ENCODE measurements around the gene PPP1R13L.

PPP1R13L gene

GRCh38 chr19:45407091-45407375, 2.2 kb upstream of the PPP1R13L start:
- no peak for DNase-seq (ENCODE audit: low read depth in 3 of 3)

DNA sequence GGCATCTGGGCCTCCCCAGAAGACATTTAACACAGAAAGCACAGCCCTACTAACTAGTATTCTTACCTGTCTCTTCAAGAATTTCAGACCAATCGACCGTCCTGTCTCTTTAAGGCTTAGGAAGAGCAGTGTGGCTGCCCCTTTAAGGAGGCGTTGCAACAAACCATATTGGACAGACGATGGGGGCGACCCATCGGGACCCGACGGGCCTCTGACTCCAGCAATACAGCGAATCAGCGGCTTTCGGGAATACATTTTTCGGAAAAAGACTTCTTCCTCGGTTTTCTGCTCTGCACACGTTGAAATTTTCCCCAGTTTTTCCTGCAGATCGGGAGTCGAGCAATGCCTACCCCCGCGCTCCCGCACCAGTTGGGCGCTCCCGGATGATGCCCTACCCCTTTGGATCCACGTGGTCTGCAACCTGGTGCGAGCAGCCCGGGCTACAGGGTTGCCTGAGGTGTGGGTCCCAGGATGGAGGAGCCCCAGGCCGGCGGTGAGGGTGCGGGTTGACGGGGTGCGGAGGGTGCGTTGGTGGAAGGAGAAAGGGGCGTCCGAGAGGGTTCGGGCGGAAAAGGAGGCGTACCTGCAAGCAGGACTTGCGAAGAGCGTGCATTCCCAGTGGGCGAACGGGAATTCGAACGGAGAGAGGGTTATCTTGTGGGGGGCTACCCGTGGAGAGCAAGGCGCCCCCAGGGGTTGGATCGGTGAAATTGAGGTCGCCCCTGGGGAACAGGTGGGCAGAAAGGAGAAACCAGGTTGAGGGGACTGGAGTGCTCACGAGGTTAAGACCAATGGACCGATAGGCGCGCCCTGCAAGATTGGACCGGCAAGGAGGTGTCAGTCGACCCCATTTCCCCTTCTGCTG, 1.6 kb upstream of the PPP1R13L start, which contains the start of gene POLR1G:
TSS of gene POLR1G (plus strand) at position 419 of the 865 bp plus-strand sequence. CDS start at position 472, 53 bp downstream.
- DNase-seq (ENCODE audit: low read depth in 3 of 3), result peak; percentile 62 to 65 (median 62)

GRCh38 chr19:45405435-45406225, 761 bp upstream of the PPP1R13L start:
- DNase-seq (ENCODE audit: low read depth in 3 of 3), result peak; percentile 60 to 71 (median 65)

DNA sequence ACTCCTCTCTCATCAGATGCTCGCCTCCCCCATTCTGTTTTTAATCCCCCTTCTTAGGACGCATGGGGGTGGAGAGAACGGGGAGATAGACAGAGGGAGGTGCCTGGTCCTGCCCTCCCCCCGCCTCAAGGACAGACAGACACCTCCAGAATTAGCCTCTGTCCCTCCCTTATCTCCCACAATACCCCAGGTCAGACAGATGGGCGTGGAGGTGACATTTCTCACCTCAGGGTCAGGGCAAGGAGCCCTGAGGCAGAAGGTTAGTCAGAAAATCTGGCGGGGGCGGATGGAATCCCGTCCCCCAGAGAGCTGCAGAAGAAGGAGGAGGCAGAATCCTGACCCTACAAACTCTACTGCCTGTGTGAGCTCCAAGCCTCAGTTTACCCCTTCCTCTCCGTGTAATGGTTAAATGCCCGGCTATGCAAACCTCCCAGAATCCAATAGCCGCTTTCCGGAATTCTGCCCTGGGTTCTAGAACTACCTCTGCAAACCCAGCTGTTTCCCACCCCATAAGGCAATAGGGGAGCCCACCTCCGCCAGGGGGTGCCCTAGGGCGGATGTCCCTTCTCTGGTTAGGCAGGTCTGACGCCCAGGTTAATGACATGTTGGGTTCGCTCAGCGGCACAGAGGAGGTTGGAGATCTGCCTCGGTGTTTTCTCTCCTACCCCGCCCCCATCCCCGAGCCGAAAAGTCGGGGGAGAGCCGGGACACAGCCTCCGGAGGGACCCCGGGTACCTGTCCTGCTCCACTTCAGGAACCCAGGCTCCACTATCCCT, 900 bp downstream of the PPP1R13L start:
- no peak for DNase-seq (ENCODE audit: low read depth in 3 of 3)

- DNase-seq (ENCODE audit: low read depth in 3 of 3), result no peak
These were observed 1.6 kb downstream of the PPP1R13L start for GRCh38 chr19:45403272-45403671.

- no peak for DNase-seq (ENCODE audit: low read depth in 3 of 3)
These were observed 2.4 kb downstream of the PPP1R13L start for GRCh38 chr19:45402298-45403061.

DNA sequence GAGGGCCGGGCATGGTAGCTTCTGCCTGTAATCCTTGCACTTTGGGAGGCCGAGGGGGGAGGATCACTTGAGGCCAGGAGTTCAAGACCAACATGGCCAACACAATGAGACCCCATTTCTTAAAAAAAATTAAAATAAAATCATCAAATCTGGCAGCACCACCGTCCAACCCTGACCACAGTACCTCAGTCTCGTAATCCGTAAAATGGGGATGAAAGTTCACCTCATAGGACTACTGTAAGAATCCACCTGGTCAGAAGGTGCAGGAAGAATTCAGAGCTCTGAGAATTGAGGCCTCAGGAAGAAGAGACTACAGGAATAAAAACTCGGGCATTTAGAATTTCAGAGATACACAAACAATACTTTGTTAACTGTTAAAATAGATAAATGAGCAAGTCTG, 3.1 kb downstream of the PPP1R13L start:
- no peak for DNase-seq (ENCODE audit: low read depth in 3 of 3)

- DNase-seq (ENCODE audit: low read depth in 3 of 3), result no peak
These were observed 4.7 kb downstream of the PPP1R13L start for GRCh38 chr19:45400192-45400591.

GRCh38 chr19:45395821-45396617, 8.8 kb downstream of the PPP1R13L start:
- no peak for DNase-seq (ENCODE audit: low read depth in 3 of 3)

DNA sequence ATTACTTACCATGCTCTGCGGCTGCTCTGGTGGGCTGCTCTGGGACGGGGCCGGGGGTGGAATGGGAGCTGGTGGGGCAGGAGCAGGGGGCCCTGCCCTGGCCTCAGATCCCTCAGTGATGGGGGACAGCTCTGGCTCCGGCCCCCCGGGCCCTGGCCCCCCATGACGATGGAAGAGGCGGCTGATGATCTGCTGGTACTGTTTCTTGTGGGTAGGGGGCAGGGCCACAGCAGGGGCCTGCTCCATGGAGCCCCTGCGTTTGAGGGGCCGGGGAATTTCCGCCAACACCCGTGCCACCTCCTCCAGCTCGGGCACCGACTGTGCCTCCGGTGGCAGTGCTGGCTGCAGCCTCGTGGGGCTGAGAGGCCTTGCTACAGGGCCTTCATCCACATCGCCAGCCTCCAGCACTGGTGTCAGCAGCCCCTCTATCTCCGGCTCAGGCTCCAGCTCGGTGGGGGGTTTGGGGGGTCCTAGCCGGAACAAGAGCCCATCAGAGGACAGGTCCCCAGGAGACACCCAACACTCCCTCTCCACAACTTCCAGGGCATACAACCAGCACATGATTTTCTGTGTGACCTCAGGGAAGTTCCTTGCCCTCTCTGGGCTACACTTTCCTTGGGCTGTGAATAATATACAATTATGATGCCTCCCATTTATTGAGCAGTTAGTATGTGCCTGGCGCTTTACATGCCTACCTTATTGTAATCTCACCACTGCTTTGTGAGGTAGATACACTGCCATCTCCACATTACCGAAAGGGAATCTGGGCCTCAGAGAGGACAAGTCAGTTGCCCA, 12.8 kb downstream of the PPP1R13L start:
- DNase-seq (ENCODE audit: low read depth in 3 of 3), result no peak

DNA sequence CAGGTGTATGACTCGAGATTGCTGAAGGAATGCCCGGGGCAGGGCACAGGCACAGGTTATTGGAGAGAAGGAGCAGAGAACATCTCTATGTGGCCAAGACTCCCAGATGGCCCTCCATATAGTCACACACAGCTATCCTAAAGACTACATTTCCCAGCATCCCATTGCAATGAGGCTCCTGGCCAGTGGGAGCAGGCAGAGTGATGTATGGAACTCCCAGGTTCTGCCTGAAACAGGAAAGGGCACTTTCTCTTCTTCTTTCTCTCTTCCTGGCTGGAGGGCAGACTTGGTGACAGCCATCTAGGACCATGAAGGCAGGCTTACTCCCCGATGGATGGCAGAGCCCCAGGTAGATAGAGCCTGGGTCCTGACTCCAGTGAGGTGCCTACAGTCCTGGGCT, 13.5 kb downstream of the PPP1R13L start:
- DNase-seq (ENCODE audit: low read depth in 3 of 3), result no peak

- DNase-seq (ENCODE audit: low read depth in 3 of 3), result no peak
These were observed 19.3 kb downstream of the PPP1R13L start for GRCh38 chr19:45385392-45386221.

DNA sequence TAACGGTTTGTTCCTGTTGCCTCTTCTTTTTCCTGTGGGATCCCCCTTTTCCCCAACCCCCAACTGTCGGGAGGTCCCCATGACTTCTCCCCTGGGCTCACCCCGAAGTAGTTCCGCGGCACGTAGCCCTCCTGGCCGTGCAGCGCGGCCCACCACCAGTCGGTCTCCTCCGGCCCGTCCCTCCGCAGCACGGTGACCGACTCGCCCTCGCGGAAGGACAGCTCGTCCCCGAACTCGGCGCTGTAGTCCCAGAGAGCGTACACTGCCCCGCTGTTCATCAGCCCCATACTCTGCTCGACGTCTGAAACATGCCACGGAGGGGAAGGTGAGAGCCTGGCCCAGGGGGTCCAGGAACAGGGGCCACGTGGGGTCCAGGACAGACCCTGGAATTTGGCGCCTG, 22.4 kb downstream of the PPP1R13L start:
- DNase-seq (ENCODE audit: low read depth in 3 of 3), result no peak

- DNase-seq (ENCODE audit: low read depth in 3 of 3), result no peak
These were observed 24.8 kb downstream of the PPP1R13L start for GRCh38 chr19:45380107-45380506.

- DNase-seq (ENCODE audit: low read depth in 3 of 3), result no peak
These were observed 28.7 kb downstream of the PPP1R13L start for GRCh38 chr19:45376045-45376724.

DNA sequence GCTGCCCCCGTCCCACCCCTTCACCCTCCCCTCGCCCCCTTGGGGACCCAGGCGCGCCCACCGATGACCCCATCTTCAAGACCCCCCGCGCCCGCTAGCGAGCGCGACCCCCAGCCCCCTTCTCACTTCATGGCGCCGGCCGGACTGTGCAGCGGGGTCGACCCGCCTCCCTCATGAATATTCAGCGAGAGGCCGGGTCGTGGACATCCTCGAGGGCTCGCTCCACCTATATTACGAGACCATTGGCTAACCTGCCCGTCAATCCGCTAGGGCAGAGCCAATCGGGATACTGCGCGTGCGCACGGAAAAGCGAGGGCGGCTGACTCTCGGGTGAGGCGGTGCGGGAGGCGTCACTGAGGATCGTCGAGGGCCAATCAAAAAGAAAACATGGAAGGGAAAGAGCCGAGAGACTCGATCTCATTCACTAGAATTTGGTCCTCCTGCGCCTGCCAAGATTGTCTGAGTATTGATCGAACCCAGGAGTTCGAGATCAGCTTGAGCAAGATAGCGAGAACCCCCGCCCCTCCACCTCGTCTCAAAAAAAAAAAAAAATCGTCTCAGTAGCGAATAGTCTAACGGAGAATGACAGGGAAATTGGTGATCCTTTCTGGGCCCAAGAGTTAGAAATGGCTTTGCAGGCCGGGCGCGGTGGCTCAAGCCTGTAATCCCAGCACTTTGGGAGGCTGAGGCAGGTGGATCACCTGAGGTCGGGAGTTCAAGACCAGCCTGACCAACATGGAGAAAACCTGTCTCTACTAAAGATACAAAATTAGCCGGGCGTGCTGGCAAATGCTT, 34.3 kb downstream of the PPP1R13L start, which contains the start of gene ERCC2:
TSS of gene ERCC2 (minus strand) at position 164 of the 795 bp plus-strand sequence. CDS start at position 131, 33 bp downstream.
- DNase-seq (ENCODE audit: low read depth in 3 of 3), result peak; percentile 99 to 100 (median 99)

GRCh38 chr19:45368737-45369340, 36.0 kb downstream of the PPP1R13L start:
- no peak for DNase-seq (ENCODE audit: low read depth in 3 of 3)
